WTC11 (cell line): ENCODE data around the gene RAPGEF3. TPM values are rescaled to one million over a fixed set of nuclear protein-coding genes. Genes with fewer than 3 reads are reported as not detected.

Source experiments
- ATAC-seq: fragments of 200-7000 bp; cut with Tn5 transposase; 2 replicates; pipeline ENCODE4 v1.10.0; 2021; ENCODE audit warnings: mild to moderate bottlenecking, moderate library complexity
- CTCF ChIA-PET: fragments of 300-600 bp; sonication (Branson Sonifier 250); formaldehyde crosslinking; loops from one replicate; lab custom pipeline; 2021; ENCODE audit warnings: antibody characterized with exemption; lab: Charles Lee
- POLR2A ChIA-PET: fragments of 350-600 bp; sonication (Branson Sonifier 250); formaldehyde crosslinking; loops from one replicate; lab custom pipeline; 2021; ENCODE audit warnings: antibody characterized with exemption; lab: Charles Lee
- DNase-seq: peaks from one replicate; pipeline ENCODE4 v3.0.0; 2021; ENCODE audit warnings: low spot score
- H3K27ac Mint-ChIP-seq: 2 replicates; pipeline ENCODE4 v1.8.0; 2021; ENCODE audit warnings: mixed read lengths
- H3K27me3 Mint-ChIP-seq: 2 replicates; pipeline ENCODE4 v1.8.0; 2021; ENCODE audit warnings: low read depth, mild to moderate bottlenecking, moderate library complexity, mixed read lengths
- H3K36me3 Mint-ChIP-seq: 2 replicates; pipeline ENCODE4 v1.8.0; 2021; ENCODE audit warnings: mixed read lengths
- H3K4me1 Mint-ChIP-seq: 2 replicates; pipeline ENCODE4 v1.8.0; 2022; ENCODE audit warnings: mixed read lengths
- H3K4me3 Mint-ChIP-seq: 2 replicates; pipeline ENCODE4 v1.8.0; 2021; ENCODE audit warnings: mild to moderate bottlenecking, moderate library complexity, mixed read lengths
- H3K9me3 Mint-ChIP-seq: 2 replicates; pipeline ENCODE4 v1.8.0; 2021; ENCODE audit warnings: mixed read lengths
- ATF2 ChIP-seq: sonication (generic); formaldehyde crosslinking; IDR thresholded peaks from 2 replicates; pipeline ENCODE4 v1.8.1; 2022; ENCODE audit warnings: low read depth, missing genetic modification reagents, borderline replicate concordance
- ATF6 ChIP-seq: sonication (generic); formaldehyde crosslinking; IDR thresholded peaks from 2 replicates; pipeline ENCODE4 v1.8.1; 2023; ENCODE audit warnings: mild to moderate bottlenecking, missing genetic modification reagents
- CREM ChIP-seq: sonication (generic); formaldehyde crosslinking; IDR thresholded peaks from 2 replicates; pipeline ENCODE4 v1.8.1; 2022; ENCODE audit warnings: mild to moderate bottlenecking, missing genetic modification reagents, moderate library complexity
- E2F1 ChIP-seq: sonication (generic); formaldehyde crosslinking; IDR thresholded peaks from 2 replicates; pipeline ENCODE4 v1.8.0; 2022; ENCODE audit warnings: mild to moderate bottlenecking, missing genetic modification reagents
- E2F5 ChIP-seq: sonication (generic); formaldehyde crosslinking; IDR thresholded peaks from 2 replicates; pipeline ENCODE4 v1.8.1; 2022; ENCODE audit warnings: mild to moderate bottlenecking, moderate library complexity, missing genetic modification reagents
- ELF4 ChIP-seq: sonication (generic); formaldehyde crosslinking; IDR thresholded peaks from 2 replicates; pipeline ENCODE4 v1.8.1; 2022; ENCODE audit warnings: low read depth, mild to moderate bottlenecking, moderate library complexity, missing genetic modification reagents
- EMX1 ChIP-seq: fragments of 250-450 bp; sonication (Bioruptor Pico); IDR thresholded peaks from 2 replicates; pipeline ENCODE4 v1.8.0; 2021; ENCODE audit warnings: mild to moderate bottlenecking
- FOXJ3 ChIP-seq: sonication (generic); formaldehyde crosslinking; IDR thresholded peaks from 2 replicates; pipeline ENCODE4 v1.9.0; 2021; ENCODE audit warnings: missing genetic modification reagents, mild to moderate bottlenecking, borderline replicate concordance
- FOXP1 ChIP-seq: sonication (generic); formaldehyde crosslinking; IDR thresholded peaks from 2 replicates; pipeline ENCODE4 v1.8.0; 2022; ENCODE audit warnings: missing genetic modification reagents, mild to moderate bottlenecking, moderate library complexity, borderline replicate concordance
- IRF1 ChIP-seq: sonication (generic); formaldehyde crosslinking; IDR thresholded peaks from 2 replicates; pipeline ENCODE4 v1.8.0; 2023; ENCODE audit warnings: missing genetic modification reagents
- MLX ChIP-seq: sonication (generic); formaldehyde crosslinking; IDR thresholded peaks from 2 replicates; pipeline ENCODE4 v1.8.1; 2023; ENCODE audit warnings: mild to moderate bottlenecking, missing genetic modification reagents, moderate library complexity
- RELA ChIP-seq: sonication (generic); formaldehyde crosslinking; IDR thresholded peaks from 2 replicates; pipeline ENCODE4 v1.8.1; 2022; ENCODE audit warnings: missing genetic modification reagents, mild to moderate bottlenecking, borderline replicate concordance
- ZMAT4 ChIP-seq: fragments of 250-450 bp; sonication (Bioruptor Pico); IDR thresholded peaks from 2 replicates; pipeline ENCODE4 v1.9.0; 2021; ENCODE audit warnings: mild to moderate bottlenecking
- ZNF396 ChIP-seq: fragments of 250-450 bp; sonication (Bioruptor Pico); IDR thresholded peaks from 2 replicates; pipeline ENCODE4 v1.8.0; 2021; ENCODE audit warnings: mild to moderate bottlenecking, moderate library complexity, borderline replicate concordance
- ZNF532 ChIP-seq: fragments of 250-450 bp; sonication (Bioruptor Pico); IDR thresholded peaks from 2 replicates; pipeline ENCODE4 v1.9.0; 2021; ENCODE audit warnings: mild to moderate bottlenecking, borderline replicate concordance
- ZNF671 ChIP-seq: fragments of 250-450 bp; sonication (Bioruptor Pico); IDR thresholded peaks from 2 replicates; pipeline ENCODE4 v1.8.0; 2021; ENCODE audit warnings: mild to moderate bottlenecking
- total RNA-seq: library from RNA; stranded (reverse); gene quantifications from 3 replicates; pipeline ENCODE4 v1.2.3, GENCODE V29; 2021

RAPGEF3 gene
- total RNA-seq, 1 experiment from 2014 or later, result 13.3 TPM

GRCh38 chr12:47748899-47749298 lies 9.8 kb downstream of the RAPGEF3 start:
- ChIA-PET CTCF (no interaction called here), POLR2A (no interaction called here)
- H3K27me3 Mint-ChIP-seq, result no peaks in the 10 kb centered on the region; the same call in 1 of the 2 replicates
- TF ChIP-seq MLX (CRISPR knock-in tag) (no peak), ZMAT4 (no peak), E2F5 (CRISPR knock-in tag) (no peak), ATF2 (no peak), EMX1 (no peak), ZNF396 (CRISPR knock-in tag) (no peak), CREM (no peak), RELA (no peak), FOXP1 (no peak), ZNF671 (CRISPR knock-in tag) (no peak)
- ATAC-seq, result no peak
- H3K4me3 Mint-ChIP-seq, result no peak overlapping the region
- H3K9me3 Mint-ChIP-seq, result no peaks in the 10 kb centered on the region
- H3K36me3 Mint-ChIP-seq, result no peaks in the 10 kb centered on the region
- no peak for DNase-seq
- peaks cover 46% of the 10 kb centered on the region for H3K4me1 Mint-ChIP-seq
- no peak overlapping the region for H3K27ac Mint-ChIP-seq

GRCh38 chr12:47748507-47748828 lies 10.2 kb downstream of the RAPGEF3 start:
- POLR2A ChIA-PET, result no interaction called here
- no peak for DNase-seq
- CTCF ChIA-PET, result interaction anchor here (1.5 to 1.7 kb wide), 2 partner anchors 17 to 24 kb away, joined by 4 read pairs; partner anchors contain the start of gene SLC48A1
- no peak overlapping the region for H3K27ac Mint-ChIP-seq
- H3K36me3 Mint-ChIP-seq, result no peaks in the 10 kb centered on the region
- H3K4me1 Mint-ChIP-seq, result peaks cover 46% of the 10 kb centered on the region
- no peaks in the 10 kb centered on the region; the same call in 1 of the 2 replicates for H3K27me3 Mint-ChIP-seq
- H3K9me3 Mint-ChIP-seq, result no peaks in the 10 kb centered on the region
- no peak overlapping the region for H3K4me3 Mint-ChIP-seq
- no peak for ATAC-seq
- no peak for TF ChIP-seq E2F1 (CRISPR knock-in tag)

GRCh38 chr12:47747596-47748506 lies 10.8 kb downstream of the RAPGEF3 start:
- no peak overlapping the region for H3K4me3 Mint-ChIP-seq
- POLR2A ChIA-PET, result no interaction called here
- CTCF ChIA-PET, result interaction anchor here (0.8 to 2.3 kb wide), 5 partner anchors 10 to 33 kb away, joined by 3 to 12 read pairs (median 4); partner anchors contain the start of genes RAPGEF3 and SLC48A1

More at GRCh38 chr12:47747596-47748506, 10.8 kb downstream of the RAPGEF3 start:
- ATAC-seq (no peak), DNase-seq (no peak)
- H3K4me1 Mint-ChIP-seq, result peaks cover 44% of the 10 kb centered on the region
- no peaks in the 10 kb centered on the region for H3K36me3 Mint-ChIP-seq
- TF ChIP-seq IRF1 (CRISPR knock-in tag) (no peak), ATF6 (CRISPR knock-in tag) (no peak), ZNF532 (CRISPR knock-in tag) (no peak), EMX1 (no peak), FOXJ3 (CRISPR knock-in tag) (no peak), ELF4 (CRISPR knock-in tag) (no peak)
- TF ChIP-seq, all 79 proteins: peak for 0
- Mint-ChIP-seq H3K27ac (no peak overlapping the region), H3K9me3 (no peaks in the 10 kb centered on the region), H3K27me3 (peaks cover 6% of the 10 kb centered on the region; the same call in 1 of the 2 replicates)
